Keratinocyte (primary cell): ENCODE measurements around the gene PPP2R5E. TPM values are rescaled to one million over a fixed set of nuclear protein-coding genes. Genes with fewer than 3 reads are reported as not detected.

Experiments used
- DNase-seq: peaks from one replicate; pipeline ENCODE4 v3.0.0-alpha.2; 2011; ENCODE audit warnings: low read depth, missing footprints, low spot score
- FAIRE-seq: peaks from 2 replicates; lab custom pipeline; 2011; peaks lifted over from hg19 to GRCh38; lab: Jason Lieb, UNC
- H2AFZ ChIP-seq: 2 replicates; pipeline ENCODE4 v1.6.0; 2012; ENCODE audit warnings: low read length, control low read depth, inconsistent platforms; ENCODE audit not compliant: control insufficient read depth
- H3K27ac ChIP-seq: 2 replicates; pipeline ENCODE4 v1.5.1; 2011; ENCODE audit warnings: low read length; ENCODE audit not compliant: control insufficient read depth, insufficient read depth
- H3K27me3 ChIP-seq: 3 replicates; pipeline ENCODE4 v1.6.0; 2011; ENCODE audit warnings: low read length; ENCODE audit not compliant: control insufficient read depth, insufficient read depth; ENCODE audit errors: extremely low read depth
- H3K36me3 ChIP-seq, 2 experiments: 2 replicates in 1 of 2; 3 replicates in 1 of 2; pipeline ENCODE4 v1.5.1; 2011; ENCODE audit warnings: low read length in 2 of 2, mild to moderate bottlenecking in 1 of 2; ENCODE audit not compliant: control insufficient read depth in 2 of 2, insufficient read depth in 2 of 2; ENCODE audit errors: extremely low read depth in 1 of 2
- H3K4me1 ChIP-seq: 3 replicates; pipeline ENCODE4 v1.5.1; 2011; ENCODE audit warnings: low read length; ENCODE audit not compliant: control insufficient read depth, insufficient read depth; ENCODE audit errors: extremely low read depth
- H3K4me2 ChIP-seq: 3 replicates; pipeline ENCODE4 v1.6.0; 2011; ENCODE audit warnings: low read depth, low read length; ENCODE audit not compliant: control insufficient read depth, insufficient read depth; ENCODE audit errors: extremely low read depth
- H3K4me3 ChIP-seq, 3 experiments: fragments of 200-600 bp in 1 of 3; sonication (generic) in 1 of 3; 2 replicates in 2 of 3; 3 replicates in 1 of 3; pipeline ENCODE4 v1.5.1; 2011 to 2016; ENCODE audit warnings: low read length in 3 of 3, mild to moderate bottlenecking in 3 of 3, control low read depth in 2 of 3, inconsistent platforms in 1 of 3, low read depth in 1 of 3, mixed read lengths in 1 of 3, mixed run types in 1 of 3, moderate library complexity in 1 of 3; ENCODE audit not compliant: control insufficient read depth in 2 of 3, insufficient read depth in 2 of 3; ENCODE audit errors: extremely low read depth in 1 of 3
- H3K79me2 ChIP-seq: 2 replicates; pipeline ENCODE4 v1.6.0; 2012; ENCODE audit warnings: low read length; ENCODE audit not compliant: control insufficient read depth, insufficient read depth
- H3K9ac ChIP-seq: 3 replicates; pipeline ENCODE4 v1.6.0; 2011; ENCODE audit warnings: low read length; ENCODE audit not compliant: control insufficient read depth, insufficient read depth; ENCODE audit errors: extremely low read depth
- H3K9me1 ChIP-seq: 3 replicates; pipeline ENCODE4 v1.6.0; 2011; ENCODE audit warnings: low read length; ENCODE audit not compliant: control insufficient read depth, insufficient read depth; ENCODE audit errors: extremely low read depth
- H3K9me3 ChIP-seq: 2 replicates; pipeline ENCODE4 v1.5.1; 2012; ENCODE audit warnings: low read depth, low read length; ENCODE audit not compliant: control insufficient read depth
- H4K20me1 ChIP-seq: 3 replicates; pipeline ENCODE4 v1.6.0; 2011; ENCODE audit warnings: low read length; ENCODE audit not compliant: control insufficient read depth, insufficient read depth; ENCODE audit errors: extremely low read depth
- CTCF ChIP-seq, 3 experiments: IDR thresholded peaks in 1 of 3; conservative IDR thresholded peaks in 1 of 3; optimal IDR thresholded peaks in 1 of 3; 2 replicates in 2 of 3; 3 replicates in 1 of 3; pipeline versions ENCODE3 to v1.5.1; 2011; ENCODE audit warnings: low read length in 3 of 3, mild to moderate bottlenecking in 3 of 3, moderate library complexity in 2 of 3, control low read depth in 1 of 3, inconsistent platforms in 1 of 3; ENCODE audit not compliant: insufficient read depth in 2 of 3; ENCODE audit errors: extremely low read depth in 1 of 3
- EZH2 ChIP-seq: IDR thresholded peaks from one replicate; pipeline ENCODE4 v1.6.1; 2012; ENCODE audit warnings: inconsistent platforms, mild to moderate bottlenecking, low read length, moderate library complexity
- dilution Hi-C: fragments of 300-500 bp; cut with MboI; formaldehyde crosslinking; loops from one replicate; pipeline ENCODE4 v1.7.0; 2020; ENCODE audit warnings: low sequenced_read_pairs; ENCODE audit not compliant: extremely low pct_ligation_motif_present
- polyA plus RNA-seq, 5 experiments: library from polyadenylated mRNA; depleted of rRNA in 3 of 5; stranded (reverse) in 3 of 5; stranded (forward) in 1 of 5; unstranded in 1 of 5; fragments of >200 nt; gene quantifications; 1 replicate in 1 of 5; 2 replicates in 3 of 5; 3 replicates in 1 of 5; pipeline versions ENCODE4 v1.2.1 to v1.2.3, GENCODE V29; 2011 to 2012; ENCODE audit warnings: missing spikeins in 2 of 5, low read depth in 1 of 5, low replicate concordance in 1 of 5

PPP2R5E gene
- polyA plus RNA-seq, 1 donor (not counting 4 experiments of a cell fraction or from before 2014, with no cell fraction given), result 22.7 TPM

GRCh38 chr14:63581491-63581890 lies 38.3 kb upstream of the PPP2R5E start:
- Histone ChIP-seq H3K4me3 (no peak overlapping the region), H3K9ac (no peak overlapping the region), H3K36me3 (no peaks in the 10 kb centered on the region), H3K79me2 (no peaks in the 10 kb centered on the region), H3K4me2 (no peak overlapping the region), H3K4me1 (no peaks in the 10 kb centered on the region), H3K27ac (no peak overlapping the region), H3K9me3 (no peaks in the 10 kb centered on the region), H3K9me1 (no peaks in the 10 kb centered on the region), H3K27me3 (no peaks in the 10 kb centered on the region), H4K20me1 (no peaks in the 10 kb centered on the region), H2AFZ (no peak overlapping the region)
- TF ChIP-seq CTCF (optimal IDR thresholded peaks at IDR 0.05 in 1 of 3, IDR thresholded peaks at IDR 0.05 in 1 of 3, conservative IDR thresholded peaks at IDR 0.05 in 1 of 3; ENCODE audit: extremely low read depth in 1 of 3, insufficient read depth in 2 of 3, low read length in 3 of 3), result no peak
- no peak for TF ChIP-seq EZH2
- FAIRE-seq (no peak), DNase-seq (no peak)
- dilution Hi-C loops, result no loop called here

- Histone ChIP-seq H3K4me2 (peak overlapping the region; percentile 2), H3K9ac (no peak overlapping the region), H3K36me3 (no peaks in the 10 kb centered on the region), H3K79me2 (no peaks in the 10 kb centered on the region), H3K4me1 (peaks cover 4% of the 10 kb centered on the region), H3K9me1 (no peaks in the 10 kb centered on the region), H2AFZ (no peak overlapping the region), H4K20me1 (no peaks in the 10 kb centered on the region), H3K27me3 (no peaks in the 10 kb centered on the region), H3K4me3 (no peak overlapping the region), H3K9me3 (no peaks in the 10 kb centered on the region), H3K27ac (no peak overlapping the region)
- FAIRE-seq (peak; percentile 51), DNase-seq (no peak)
- TF ChIP-seq CTCF (optimal IDR thresholded peaks at IDR 0.05 in 1 of 3, IDR thresholded peaks at IDR 0.05 in 1 of 3, conservative IDR thresholded peaks at IDR 0.05 in 1 of 3; ENCODE audit: extremely low read depth in 1 of 3, insufficient read depth in 2 of 3, low read length in 3 of 3) (no peak), EZH2 (no peak)
- dilution Hi-C loops, result no loop called here
These were observed 35.1 kb upstream of the PPP2R5E start for GRCh38 chr14:63578300-63578699.
